ENCODE results near the gene NDST1. TPM values are rescaled to one million over a fixed set of nuclear protein-coding genes. Genes with fewer than 3 reads are reported as not detected.

The NDST1 gene
- total and polyA plus RNA-seq, 2 donors (not counting 3 experiments of a cell fraction or from before 2014, with no cell fraction given), result 38.6 to 102 TPM

DNA sequence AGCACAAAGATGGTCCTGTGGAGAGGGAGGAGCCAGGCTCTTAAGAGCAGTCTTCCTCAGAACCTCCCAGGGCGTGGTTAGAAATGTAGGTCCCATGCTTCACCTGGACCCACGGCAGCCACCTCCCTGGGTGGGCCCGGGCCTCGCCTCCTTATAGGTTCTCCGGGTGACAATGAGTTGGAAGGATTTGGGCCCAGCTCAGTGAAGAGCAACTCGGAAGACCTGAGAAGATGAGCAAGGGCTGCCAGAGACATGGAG lies 26.3 kb upstream of the NDST1 start:
- Histone ChIP-seq H3K27me3 (ENCODE audit: control insufficient read depth in 2 of 2, insufficient read depth in 2 of 2, low read length in 2 of 2) (no peaks in the 10 kb centered on the region), H3K4me2 (ENCODE audit: insufficient read depth, low read length) (no peak overlapping the region), H3K79me2 (ENCODE audit: control insufficient read depth, insufficient read depth, low read length) (peaks cover 2% of the 10 kb centered on the region), H3K4me1 (ENCODE audit: control insufficient read depth, extremely low read depth, insufficient read depth, low read length) (peaks cover 4% of the 10 kb centered on the region), H3K9ac (replicated peaks; ENCODE audit: extremely low read depth, insufficient read depth, low read length) (no peak overlapping the region), H3K36me3 (ENCODE audit: control insufficient read depth in 2 of 2, extremely low read depth in 1 of 2, insufficient read depth in 2 of 2, low read length in 2 of 2) (no peaks in the 10 kb centered on the region), H3K9me1 (replicated peaks; ENCODE audit: control insufficient read depth, extremely low read depth, insufficient read depth, low read length) (no peaks in the 10 kb centered on the region), H2AFZ (ENCODE audit: low read depth, low read length) (no peak overlapping the region), H3K4me3 (replicated peaks in 1 of 3; ENCODE audit: insufficient read depth in 1 of 3, low read depth in 1 of 3, low read length in 3 of 3) (no peak overlapping the region), H3K9me3 (replicated peaks; ENCODE audit: control insufficient read depth, insufficient read depth, low read length) (no peaks in the 10 kb centered on the region), H4K20me1 (replicated peaks; ENCODE audit: control insufficient read depth, extremely low read depth, insufficient read depth, low read length) (no peaks in the 10 kb centered on the region), H3K27ac (ENCODE audit: insufficient read depth, low read depth, low read length) (no peak overlapping the region)
- CTCF ChIA-PET, result interaction anchor here (1.1 kb wide), 1 partner anchor 23 kb away, joined by 3 read pairs; no protein-coding TSS in a partner anchor
- BruUV-seq (replicated peaks), result no TSS peak
- TF ChIP-seq EZH2 (IDR thresholded peaks at IDR 0.05; ENCODE audit: borderline replicate concordance, low read depth, low read length, severe bottlenecking) (no peak), JUN (IDR thresholded peaks at IDR 0.05; ENCODE audit: borderline replicate concordance, insufficient read depth, insufficient read length, low read depth) (no peak), POLR2AphosphoS5 (IDR thresholded peaks at IDR 0.05; ENCODE audit: insufficient read depth, low read depth, low read length) (no peak), MYC (IDR thresholded peaks at IDR 0.05; ENCODE audit: low read depth, low read length) (no peak), GATA2 (IDR thresholded peaks at IDR 0.05; ENCODE audit: insufficient read depth, insufficient read length, low read depth, low read length) (no peak), POLR2A (IDR thresholded peaks at IDR 0.05; ENCODE audit: low read depth, low read length) (no peak), FOS (IDR thresholded peaks at IDR 0.05; ENCODE audit: borderline replicate concordance, insufficient read depth, low read length) (no peak)
- TF ChIP-seq, protein P1, sequence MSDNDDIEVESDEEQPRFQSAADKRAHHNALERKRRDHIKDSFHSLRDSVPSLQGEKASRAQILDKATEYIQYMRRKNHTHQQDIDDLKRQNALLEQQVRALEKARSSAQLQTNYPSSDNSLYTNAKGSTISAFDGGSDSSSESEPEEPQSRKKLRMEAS (IDR thresholded peaks at IDR 0.05; ENCODE audit: insufficient read depth, insufficient read length), result no peak
- TF ChIP-seq, protein P2, sequence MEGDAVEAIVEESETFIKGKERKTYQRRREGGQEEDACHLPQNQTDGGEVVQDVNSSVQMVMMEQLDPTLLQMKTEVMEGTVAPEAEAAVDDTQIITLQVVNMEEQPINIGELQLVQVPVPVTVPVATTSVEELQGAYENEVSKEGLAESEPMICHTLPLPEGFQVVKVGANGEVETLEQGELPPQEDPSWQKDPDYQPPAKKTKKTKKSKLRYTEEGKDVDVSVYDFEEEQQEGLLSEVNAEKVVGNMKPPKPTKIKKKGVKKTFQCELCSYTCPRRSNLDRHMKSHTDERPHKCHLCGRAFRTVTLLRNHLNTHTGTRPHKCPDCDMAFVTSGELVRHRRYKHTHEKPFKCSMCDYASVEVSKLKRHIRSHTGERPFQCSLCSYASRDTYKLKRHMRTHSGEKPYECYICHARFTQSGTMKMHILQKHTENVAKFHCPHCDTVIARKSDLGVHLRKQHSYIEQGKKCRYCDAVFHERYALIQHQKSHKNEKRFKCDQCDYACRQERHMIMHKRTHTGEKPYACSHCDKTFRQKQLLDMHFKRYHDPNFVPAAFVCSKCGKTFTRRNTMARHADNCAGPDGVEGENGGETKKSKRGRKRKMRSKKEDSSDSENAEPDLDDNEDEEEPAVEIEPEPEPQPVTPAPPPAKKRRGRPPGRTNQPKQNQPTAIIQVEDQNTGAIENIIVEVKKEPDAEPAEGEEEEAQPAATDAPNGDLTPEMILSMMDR (IDR thresholded peaks at IDR 0.05; ENCODE audit: extremely low read depth in 1 of 2, insufficient read depth in 1 of 2, low read depth in 1 of 2, low read length in 2 of 2), result no peak
- FAIRE-seq (no peak), DNase-seq (ENCODE audit: low read depth, low spot score) (no peak)
- POLR2A ChIA-PET, result no interaction called here
- intact Hi-C loops (cut with micrococcal nuclease), result no loop called here
- dilution Hi-C loops (cut with MboI; ENCODE audit: extremely low pct_ligation_motif_present, low sequenced_read_pairs), result no loop called here

All from endothelial cell of umbilical vein (primary cell).